Esophagus squamous epithelium (tissue), 4 donors: Measurements from ENCODE around the gene ITIH1.

Source experiments
- POLR2A ChIP-seq, 4 donors: fragments of 450-650 bp; IDR thresholded peaks; one replicate each; pipeline ENCODE4 v1.6.1; 2017; ENCODE audit warnings: antibody characterized with exemption in 4 of 4, mild to moderate bottlenecking in 4 of 4, moderate library complexity in 3 of 4
- TF ChIP-seq, protein P1 (sequence below), 6 experiments: fragments of 450-650 bp in 4 of 6; fragments of 200-600 bp in 2 of 6; sonication (generic) in 2 of 6; IDR thresholded peaks; one replicate each; pipeline ENCODE4 v1.5.1; 2016 to 2019; ENCODE audit warnings: antibody characterized with exemption in 6 of 6, mild to moderate bottlenecking in 4 of 6, moderate library complexity in 4 of 6

DNA sequence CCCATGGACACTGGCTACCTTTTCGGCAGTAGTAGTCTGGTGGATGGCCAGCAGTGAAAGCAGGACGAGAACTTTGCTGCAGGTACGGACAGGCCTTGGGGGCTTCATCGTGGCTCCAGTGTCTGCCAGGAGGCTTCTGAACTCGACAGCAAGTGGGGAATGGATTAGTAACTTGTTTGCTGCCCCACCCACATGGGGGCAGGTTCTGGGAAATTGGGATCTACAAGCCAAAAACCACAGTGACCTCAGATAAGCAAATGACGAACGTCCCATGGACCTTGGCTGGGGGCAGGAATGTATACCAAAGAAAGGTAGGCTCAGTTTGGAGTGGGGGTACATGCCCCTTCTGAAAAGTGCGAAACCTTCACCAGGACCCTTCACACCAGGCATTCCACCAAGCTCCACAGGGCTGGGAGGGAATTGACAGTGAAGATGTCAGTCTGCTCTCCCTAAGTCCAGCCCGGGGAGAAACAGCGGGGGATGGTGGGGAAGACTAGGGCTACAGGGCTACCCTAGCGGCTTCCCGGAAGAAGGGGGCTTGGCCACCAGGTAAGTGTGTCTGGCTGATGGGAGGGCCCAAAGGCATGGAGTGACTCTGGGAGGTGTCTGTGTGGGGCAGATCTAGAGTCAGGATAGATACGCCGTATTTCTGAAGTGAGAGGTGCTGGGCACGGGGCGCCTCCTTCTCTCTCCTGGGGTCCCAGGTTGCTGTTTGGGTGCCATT lies 53.3 kb downstream of the ITIH1 start, which contains the start of gene ITIH4:
- TF ChIP-seq POLR2A (IDR thresholded peaks at IDR 0.05), result no peak
- TF ChIP-seq, protein P1, sequence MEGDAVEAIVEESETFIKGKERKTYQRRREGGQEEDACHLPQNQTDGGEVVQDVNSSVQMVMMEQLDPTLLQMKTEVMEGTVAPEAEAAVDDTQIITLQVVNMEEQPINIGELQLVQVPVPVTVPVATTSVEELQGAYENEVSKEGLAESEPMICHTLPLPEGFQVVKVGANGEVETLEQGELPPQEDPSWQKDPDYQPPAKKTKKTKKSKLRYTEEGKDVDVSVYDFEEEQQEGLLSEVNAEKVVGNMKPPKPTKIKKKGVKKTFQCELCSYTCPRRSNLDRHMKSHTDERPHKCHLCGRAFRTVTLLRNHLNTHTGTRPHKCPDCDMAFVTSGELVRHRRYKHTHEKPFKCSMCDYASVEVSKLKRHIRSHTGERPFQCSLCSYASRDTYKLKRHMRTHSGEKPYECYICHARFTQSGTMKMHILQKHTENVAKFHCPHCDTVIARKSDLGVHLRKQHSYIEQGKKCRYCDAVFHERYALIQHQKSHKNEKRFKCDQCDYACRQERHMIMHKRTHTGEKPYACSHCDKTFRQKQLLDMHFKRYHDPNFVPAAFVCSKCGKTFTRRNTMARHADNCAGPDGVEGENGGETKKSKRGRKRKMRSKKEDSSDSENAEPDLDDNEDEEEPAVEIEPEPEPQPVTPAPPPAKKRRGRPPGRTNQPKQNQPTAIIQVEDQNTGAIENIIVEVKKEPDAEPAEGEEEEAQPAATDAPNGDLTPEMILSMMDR (IDR thresholded peaks at IDR 0.05), result no peak
